DND-41 (cell line): ENCODE results near the gene TET3.

Source experiments
- ATAC-seq: fragments of 200-7000 bp; cut with Tn5 transposase; 3 replicates; pipeline ENCODE4 v1.9.1; 2021; ENCODE audit warnings: low read depth; ENCODE audit not compliant: insufficient read depth
- DNase-seq: peaks from one replicate; pipeline ENCODE4 v3.0.0-alpha.2; 2020
- H2AFZ ChIP-seq: 2 replicates; pipeline ENCODE4 v1.6.0; 2012; ENCODE audit warnings: low read depth, low read length
- H3K27ac ChIP-seq: 2 replicates; pipeline ENCODE4 v1.5.1; 2012; ENCODE audit warnings: low read length, inconsistent platforms
- H3K27me3 ChIP-seq: fragments of 200-600 bp; sonication (generic); 2 replicates; pipeline ENCODE4 v1.6.0; 2012; ENCODE audit warnings: low read length, mild to moderate bottlenecking, inconsistent platforms; ENCODE audit not compliant: insufficient read depth, poor library complexity
- H3K36me3 ChIP-seq: 2 replicates; pipeline ENCODE4 v1.5.1; 2012; ENCODE audit warnings: low read length, inconsistent platforms; ENCODE audit not compliant: insufficient read depth
- H3K4me1 ChIP-seq: 2 replicates; pipeline ENCODE4 v1.5.1; 2012; ENCODE audit warnings: mild to moderate bottlenecking, low read length; ENCODE audit not compliant: insufficient read depth
- H3K4me2 ChIP-seq: 2 replicates; pipeline ENCODE4 v1.6.0; 2012; ENCODE audit warnings: mild to moderate bottlenecking, moderate library complexity, low read length, inconsistent platforms; ENCODE audit not compliant: insufficient read depth
- H3K4me3 ChIP-seq, 2 experiments: fragments of 200-600 bp in 1 of 2; shearing (Covaris generic) in 1 of 2; 2 replicates each; pipeline ENCODE4 v1.5.1; 2012 to 2016; ENCODE audit warnings: inconsistent platforms in 2 of 2, low read length in 2 of 2, mild to moderate bottlenecking in 2 of 2, low read depth in 1 of 2, moderate library complexity in 1 of 2
- H3K79me2 ChIP-seq: 2 replicates; pipeline ENCODE4 v1.6.0; 2012; ENCODE audit warnings: low read length, inconsistent platforms; ENCODE audit not compliant: insufficient read depth
- H3K9ac ChIP-seq: 2 replicates; pipeline ENCODE4 v1.6.0; 2012; ENCODE audit warnings: low read depth, mild to moderate bottlenecking, inconsistent platforms, low read length, moderate library complexity
- H3K9me3 ChIP-seq: 2 replicates; pipeline ENCODE4 v1.5.1; 2012; ENCODE audit warnings: low read length, moderate library complexity, mild to moderate bottlenecking, inconsistent platforms; ENCODE audit not compliant: insufficient read depth, severe bottlenecking
- H4K20me1 ChIP-seq: 2 replicates; pipeline ENCODE4 v1.6.0; 2012; ENCODE audit warnings: low read length; ENCODE audit not compliant: insufficient read depth
- EZH2 ChIP-seq: IDR thresholded peaks from 3 replicates; pipeline ENCODE4 v1.6.1; 2012; ENCODE audit warnings: borderline replicate concordance, low read depth, mild to moderate bottlenecking, moderate library complexity, low read length, inconsistent platforms; ENCODE audit not compliant: severe bottlenecking
- TF ChIP-seq, protein P1 (sequence below): IDR thresholded peaks from 2 replicates; pipeline ENCODE4 v1.5.1; 2012; ENCODE audit warnings: borderline replicate concordance, low read length, moderate library complexity, mild to moderate bottlenecking; ENCODE audit not compliant: poor library complexity, severe bottlenecking; ENCODE audit errors: extremely low read depth

TET3 gene

DNA sequence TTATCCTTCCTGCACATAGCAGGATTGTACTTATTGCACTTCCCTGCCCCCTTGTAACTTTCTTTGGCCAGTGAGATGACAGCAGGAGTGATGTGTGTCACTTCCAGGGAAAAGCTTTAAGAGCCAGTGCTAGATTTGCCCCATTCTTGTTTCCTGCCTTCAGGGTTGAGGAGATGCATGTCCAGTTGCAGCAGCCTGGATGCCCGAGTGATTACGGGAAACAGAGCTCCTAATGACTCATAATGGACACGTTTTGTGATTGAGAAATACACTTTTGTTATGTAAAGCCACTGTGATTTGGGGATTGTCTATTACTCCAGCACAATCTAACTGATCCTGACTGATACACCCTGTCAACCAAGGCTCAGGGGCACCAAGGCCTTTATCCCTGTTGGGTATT, 5.0 kb upstream of the TET3 start:
- peak overlapping the region; percentile 18; the same call in 1 of the 2 replicates for H3K9ac ChIP-seq
- H3K27ac ChIP-seq: peak overlapping the region; percentile 58
- no peaks in the 10 kb centered on the region for H3K79me2 ChIP-seq
- peak overlapping the region; percentile 59 for H3K4me2 ChIP-seq
- no peaks in the 10 kb centered on the region for H3K36me3 ChIP-seq
- no peak overlapping the region for H3K4me3 ChIP-seq
- peaks cover 40% of the 10 kb centered on the region for H3K4me1 ChIP-seq
- no peaks in the 10 kb centered on the region for H4K20me1 ChIP-seq
- no peak for DNase-seq
- TF ChIP-seq EZH2: no peak
- TF ChIP-seq, protein P1, sequence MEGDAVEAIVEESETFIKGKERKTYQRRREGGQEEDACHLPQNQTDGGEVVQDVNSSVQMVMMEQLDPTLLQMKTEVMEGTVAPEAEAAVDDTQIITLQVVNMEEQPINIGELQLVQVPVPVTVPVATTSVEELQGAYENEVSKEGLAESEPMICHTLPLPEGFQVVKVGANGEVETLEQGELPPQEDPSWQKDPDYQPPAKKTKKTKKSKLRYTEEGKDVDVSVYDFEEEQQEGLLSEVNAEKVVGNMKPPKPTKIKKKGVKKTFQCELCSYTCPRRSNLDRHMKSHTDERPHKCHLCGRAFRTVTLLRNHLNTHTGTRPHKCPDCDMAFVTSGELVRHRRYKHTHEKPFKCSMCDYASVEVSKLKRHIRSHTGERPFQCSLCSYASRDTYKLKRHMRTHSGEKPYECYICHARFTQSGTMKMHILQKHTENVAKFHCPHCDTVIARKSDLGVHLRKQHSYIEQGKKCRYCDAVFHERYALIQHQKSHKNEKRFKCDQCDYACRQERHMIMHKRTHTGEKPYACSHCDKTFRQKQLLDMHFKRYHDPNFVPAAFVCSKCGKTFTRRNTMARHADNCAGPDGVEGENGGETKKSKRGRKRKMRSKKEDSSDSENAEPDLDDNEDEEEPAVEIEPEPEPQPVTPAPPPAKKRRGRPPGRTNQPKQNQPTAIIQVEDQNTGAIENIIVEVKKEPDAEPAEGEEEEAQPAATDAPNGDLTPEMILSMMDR: no peak
- ATAC-seq: no peak
- no peaks in the 10 kb centered on the region for H3K27me3 ChIP-seq
- peak overlapping the region; percentile 5 for H2AFZ ChIP-seq
- H3K9me3 ChIP-seq: no peaks in the 10 kb centered on the region

GRCh38 chr2:73980566-73980965, 4.1 kb upstream of the TET3 start:
- peaks cover 2% of the 10 kb centered on the region for H3K79me2 ChIP-seq
- H3K27me3 ChIP-seq: no peaks in the 10 kb centered on the region
- H3K4me1 ChIP-seq: peaks cover 35% of the 10 kb centered on the region
- no peak overlapping the region for H3K9ac ChIP-seq
- no peaks in the 10 kb centered on the region for H3K9me3 ChIP-seq
- no peak for ATAC-seq
- H3K4me3 ChIP-seq: no peak overlapping the region
- no peak for TF ChIP-seq EZH2
- TF ChIP-seq, protein P1: no peak
- no peak overlapping the region for H3K4me2 ChIP-seq
- no peak for DNase-seq
- no peak overlapping the region for H2AFZ ChIP-seq
- no peaks in the 10 kb centered on the region for H4K20me1 ChIP-seq
- no peak overlapping the region for H3K27ac ChIP-seq
- no peaks in the 10 kb centered on the region; the same call in 1 of the 2 replicates for H3K36me3 ChIP-seq

GRCh38 chr2:73981081-73982001, 3.4 kb upstream of the TET3 start:
- no peak overlapping the region for H3K27ac ChIP-seq
- H3K9me3 ChIP-seq: no peaks in the 10 kb centered on the region
- peaks cover 7% of the 10 kb centered on the region for H3K36me3 ChIP-seq
- no peak for ATAC-seq
- H3K4me1 ChIP-seq: peaks cover 41% of the 10 kb centered on the region
- TF ChIP-seq EZH2: no peak
- TF ChIP-seq, protein P1: no peak
- no peak overlapping the region for H3K9ac ChIP-seq
- no peak overlapping the region for H2AFZ ChIP-seq
- peaks cover 7% of the 10 kb centered on the region; the same call in 1 of the 2 replicates for H4K20me1 ChIP-seq
- H3K79me2 ChIP-seq: peaks cover 10% of the 10 kb centered on the region
- H3K27me3 ChIP-seq: no peaks in the 10 kb centered on the region
- no peak overlapping the region for H3K4me3 ChIP-seq
- DNase-seq: peak; percentile 41
- no peak overlapping the region for H3K4me2 ChIP-seq
